HUES64 (cell line): ENCODE measurements around the gene MRPS35. TPM values are rescaled to one million over a fixed set of nuclear protein-coding genes. Genes with fewer than 3 reads are reported as not detected.

Source experiments
- H3K27ac ChIP-seq: 2 replicates; pipeline ENCODE4 v1.7.0; 2013; ENCODE audit warnings: low read depth, low read length, inconsistent platforms
- H3K27me3 ChIP-seq: 2 replicates; pipeline ENCODE4 v1.6.1; 2013; ENCODE audit warnings: mild to moderate bottlenecking, low read length; ENCODE audit not compliant: insufficient read depth
- H3K36me3 ChIP-seq: 2 replicates; pipeline ENCODE4 v1.6.1; 2013; ENCODE audit warnings: mild to moderate bottlenecking, low read length; ENCODE audit not compliant: insufficient read depth
- H3K4me1 ChIP-seq: 2 replicates; pipeline ENCODE4 v1.6.1; 2013; ENCODE audit warnings: mild to moderate bottlenecking, low read length, moderate library complexity; ENCODE audit not compliant: insufficient read depth
- H3K4me3 ChIP-seq: 2 replicates; pipeline ENCODE4 v1.5.1; 2013; ENCODE audit warnings: mild to moderate bottlenecking, low read length, moderate library complexity
- H3K9ac ChIP-seq: 2 replicates; pipeline ENCODE4 v1.6.1; 2013; ENCODE audit warnings: mild to moderate bottlenecking, low read depth, low read length
- H3K9me3 ChIP-seq: 2 replicates; pipeline ENCODE4 v1.6.1; 2013; ENCODE audit warnings: low read depth, low read length; ENCODE audit not compliant: insufficient read depth
- WGBS: fragments of 150-250, 120-280 bp; methylation state at CpG from one replicate; pipeline ENCODE4 v1.1.7; 2013; ENCODE audit warnings: missing lambda C conversion rate; 5-methylcytosine and 5-hydroxymethylcytosine counted together
- polyA plus RNA-seq, 2 experiments: library from polyadenylated mRNA; stranded (reverse); fragments of 50-300 nt; gene quantifications; one replicate each; pipeline ENCODE4 v1.2.3, GENCODE V29; 2013

Gene MRPS35
- polyA plus RNA-seq (2013, experiment 1 of 2), result 55.7 TPM
- 55.6 TPM for polyA plus RNA-seq (2013, experiment 2 of 2)

DNA sequence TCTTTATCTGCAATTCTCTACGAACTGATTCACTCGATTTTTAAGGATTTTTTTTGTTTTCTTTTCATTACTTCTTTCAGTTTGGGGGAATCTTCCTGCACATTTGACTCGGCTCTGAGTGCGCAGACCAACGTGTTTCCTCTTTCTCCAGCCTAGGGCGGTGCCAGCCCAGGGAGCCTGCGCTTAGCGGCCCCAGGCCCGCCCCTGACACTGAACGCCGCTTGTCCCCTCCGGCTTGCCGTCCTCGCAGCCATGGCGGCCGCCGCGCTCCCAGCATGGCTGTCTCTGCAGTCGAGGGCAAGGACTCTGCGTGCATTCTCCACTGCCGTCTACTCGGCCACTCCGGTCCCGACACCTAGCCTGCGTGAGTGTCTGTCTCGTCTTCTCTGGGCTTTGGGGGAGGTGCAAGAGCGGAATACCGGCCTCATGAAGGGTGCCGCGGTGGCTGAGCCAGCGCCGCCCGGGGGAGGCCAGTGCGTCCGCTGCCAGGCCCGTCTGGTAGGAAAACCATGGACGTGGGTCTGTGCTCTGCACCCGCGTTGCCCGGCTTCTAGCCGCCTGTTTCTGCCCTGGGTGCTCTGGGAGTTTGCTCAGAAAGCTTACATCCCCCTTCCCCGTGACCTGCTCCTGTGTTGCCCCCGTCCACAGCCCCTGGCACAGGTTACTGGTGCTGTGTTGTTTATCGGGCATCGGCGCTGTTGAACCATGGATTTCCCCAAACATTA is at the start of gene MRPS35:
MRPS35 (plus strand) TSS at position 241 of the 725 bp plus-strand sequence; CDS start at position 253, 12 bp downstream.
- Histone ChIP-seq H3K36me3 (peaks cover 16% of the 10 kb centered on the region), H3K4me3 (peak within 1 kb of the TSS; percentile 96), H3K4me1 (peaks cover 9% of the 10 kb centered on the region; the same call in 1 of the 2 replicates), H3K9me3 (no peaks in the 10 kb centered on the region), H3K27ac (peak within 1 kb of the TSS; percentile 65), H3K9ac (peak within 1 kb of the TSS; percentile 94), H3K27me3 (no peaks in the 10 kb centered on the region)
- WGBS, result under 1% methylated on average over 46 of the region's 46 CpGs

DNA sequence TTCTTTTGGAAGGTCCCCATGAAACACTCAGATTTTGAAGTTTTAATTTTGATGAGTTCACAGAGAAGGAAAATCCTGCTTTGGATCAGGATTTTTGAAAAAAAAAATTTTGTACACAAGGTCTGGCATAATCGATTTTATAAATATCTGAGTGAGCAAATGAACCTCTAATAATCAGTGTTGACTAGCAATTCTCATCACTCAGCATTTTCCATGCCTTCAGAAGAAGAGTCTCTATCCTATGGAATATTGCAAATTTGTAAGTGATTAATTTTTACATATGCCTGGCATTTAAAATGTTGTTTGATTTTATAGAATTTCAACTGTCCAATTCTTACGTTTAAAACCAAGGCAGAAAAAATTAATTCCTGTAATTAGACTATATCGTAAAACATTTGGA is 44.9 kb upstream of the MRPS35 start:
- no peaks in the 10 kb centered on the region for H3K4me1 ChIP-seq
- WGBS, result 100% methylated on average over 3 of the region's 3 CpGs
- H3K4me3 ChIP-seq, result no peak overlapping the region
- peaks cover 38% of the 10 kb centered on the region for H3K36me3 ChIP-seq
- no peaks in the 10 kb centered on the region for H3K9me3 ChIP-seq
- no peaks in the 10 kb centered on the region for H3K27me3 ChIP-seq
- H3K27ac ChIP-seq, result no peak overlapping the region
- no peak overlapping the region for H3K9ac ChIP-seq

DNA sequence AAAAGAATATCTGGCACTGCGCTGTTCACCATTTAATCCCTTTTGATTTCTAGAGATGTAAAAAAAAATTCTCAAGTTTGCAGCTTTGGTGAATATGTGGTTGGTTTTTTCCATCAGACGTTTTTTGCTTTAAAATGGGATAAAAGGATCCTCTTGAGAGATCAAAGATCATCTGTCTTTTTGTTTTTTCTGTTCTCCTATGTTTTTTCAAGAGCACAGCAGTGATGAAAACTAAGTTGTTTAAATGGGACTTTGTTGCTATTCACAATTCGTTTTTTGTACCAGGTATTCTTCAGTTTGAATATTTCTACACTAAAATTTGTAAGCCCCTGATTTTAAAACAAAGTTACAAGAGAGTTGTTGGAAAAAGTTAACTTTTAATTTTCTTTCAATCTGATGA is 44.1 kb upstream of the MRPS35 start:
- no peak overlapping the region for H3K4me3 ChIP-seq
- H3K9ac ChIP-seq, result no peak overlapping the region
- H3K27me3 ChIP-seq, result no peaks in the 10 kb centered on the region
- H3K4me1 ChIP-seq, result no peaks in the 10 kb centered on the region
- H3K36me3 ChIP-seq, result peaks cover 30% of the 10 kb centered on the region
- H3K27ac ChIP-seq, result no peak overlapping the region
- no peaks in the 10 kb centered on the region for H3K9me3 ChIP-seq
- WGBS, result 46% methylated on average over 2 of the region's 3 CpGs

DNA sequence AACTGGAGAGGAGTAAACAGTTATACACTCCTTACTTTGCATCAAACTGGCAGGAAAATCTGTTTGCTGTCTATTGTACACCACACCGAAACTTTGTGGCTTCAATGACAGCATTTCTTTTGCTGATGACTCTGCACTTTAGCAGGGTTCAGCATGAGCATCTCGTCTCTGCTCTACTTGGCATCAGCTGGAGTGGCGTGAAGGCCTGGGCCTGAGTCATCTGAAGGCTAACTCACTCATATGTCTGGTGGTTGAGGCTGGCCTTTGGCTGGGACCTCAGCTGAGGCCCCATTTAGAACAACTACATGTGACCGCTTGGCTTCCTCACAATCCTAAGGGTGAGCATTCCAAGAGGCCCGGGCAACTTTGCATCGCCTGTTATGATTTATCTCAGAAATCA is 43.1 kb upstream of the MRPS35 start:
- no peak overlapping the region for H3K27ac ChIP-seq
- H3K9me3 ChIP-seq, result no peaks in the 10 kb centered on the region
- H3K9ac ChIP-seq, result no peak overlapping the region
- 97% methylated on average over 6 of the region's 6 CpGs for WGBS
- no peak overlapping the region for H3K4me3 ChIP-seq
- no peaks in the 10 kb centered on the region for H3K4me1 ChIP-seq
- no peaks in the 10 kb centered on the region for H3K27me3 ChIP-seq
- peaks cover 29% of the 10 kb centered on the region for H3K36me3 ChIP-seq

DNA sequence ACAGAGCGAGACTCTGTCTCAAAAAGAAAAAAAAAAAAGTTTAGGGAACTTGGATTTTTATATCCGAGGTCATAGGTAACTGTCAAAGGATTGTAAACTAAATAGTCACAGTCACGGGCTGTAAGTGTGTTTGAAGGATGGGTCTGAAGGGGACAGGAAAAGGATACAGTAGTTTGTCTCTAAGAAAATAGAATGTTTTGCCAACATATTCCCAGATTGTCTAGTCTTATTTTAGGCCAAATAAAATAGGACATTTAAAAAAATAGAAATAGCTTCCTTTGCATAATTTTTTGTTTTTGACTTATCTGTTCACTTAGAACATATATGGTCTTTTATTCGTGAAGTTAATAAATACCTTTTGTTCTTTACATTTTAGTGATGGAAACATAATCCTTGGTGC is 38.6 kb upstream of the MRPS35 start:
- no peaks in the 10 kb centered on the region for H3K9me3 ChIP-seq
- H3K27ac ChIP-seq, result no peak overlapping the region
- H3K4me1 ChIP-seq, result no peaks in the 10 kb centered on the region
- H3K27me3 ChIP-seq, result no peaks in the 10 kb centered on the region
- H3K4me3 ChIP-seq, result no peak overlapping the region
- H3K9ac ChIP-seq, result no peak overlapping the region
- 92% methylated on average over 3 of the region's 4 CpGs for WGBS
- peaks cover 22% of the 10 kb centered on the region for H3K36me3 ChIP-seq

DNA sequence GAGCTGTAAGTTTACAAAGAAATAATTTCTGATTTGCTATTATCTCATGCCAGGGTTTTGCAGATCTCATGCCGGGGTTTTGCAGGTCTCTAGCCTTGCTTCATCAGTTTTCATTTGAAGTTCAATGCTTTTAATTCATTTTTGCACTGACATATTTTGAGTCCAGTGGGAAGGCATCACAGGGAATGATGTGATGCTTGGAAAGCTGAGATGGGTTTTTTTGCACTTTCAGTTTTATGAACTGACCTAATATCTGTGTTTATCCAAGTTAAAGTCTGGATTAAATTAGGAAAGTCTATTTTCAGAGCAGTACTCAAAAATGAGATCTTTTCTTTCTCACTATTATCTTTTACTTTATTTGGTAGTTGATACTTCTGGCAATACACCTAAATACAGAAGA is 38.0 kb upstream of the MRPS35 start:
- H3K4me1 ChIP-seq, result no peaks in the 10 kb centered on the region
- H3K9ac ChIP-seq, result no peak overlapping the region
- H3K27ac ChIP-seq, result no peak overlapping the region
- no peaks in the 10 kb centered on the region for H3K27me3 ChIP-seq
- peaks cover 16% of the 10 kb centered on the region for H3K36me3 ChIP-seq
- 95% methylated on average over 1 of the region's 1 CpG for WGBS
- H3K4me3 ChIP-seq, result no peak overlapping the region
- no peaks in the 10 kb centered on the region for H3K9me3 ChIP-seq

DNA sequence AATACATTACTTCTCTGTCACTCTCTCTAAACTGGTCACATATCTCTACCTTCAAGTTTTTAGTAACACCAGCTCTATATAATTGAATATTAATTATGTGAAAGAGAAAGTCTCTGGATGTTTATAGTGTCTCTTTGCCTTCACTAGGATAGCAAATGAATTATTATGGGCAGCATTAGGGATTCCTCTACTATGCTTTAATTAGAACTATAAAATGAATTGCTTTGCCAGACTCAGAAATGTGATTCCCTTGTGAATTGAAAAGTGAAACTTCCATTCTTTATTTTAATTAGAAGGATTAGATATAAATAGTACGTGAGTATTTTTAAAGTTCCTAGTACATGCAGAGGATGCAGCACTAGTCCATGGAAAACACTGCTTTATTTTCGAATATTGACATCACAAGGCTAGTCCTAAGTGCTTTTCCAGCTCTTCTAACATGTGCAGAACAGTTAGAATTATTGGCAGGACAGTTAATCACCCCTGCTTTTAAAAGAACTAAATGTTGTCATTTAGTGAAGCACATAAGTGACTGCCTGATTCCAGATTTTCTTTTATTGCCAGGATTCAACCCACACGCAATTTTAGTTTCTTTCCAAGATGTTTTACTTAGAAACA is 37.4 kb upstream of the MRPS35 start:
- Histone ChIP-seq H3K4me3 (no peak overlapping the region), H3K27ac (no peak overlapping the region), H3K9ac (no peak overlapping the region), H3K4me1 (no peaks in the 10 kb centered on the region), H3K27me3 (no peaks in the 10 kb centered on the region), H3K36me3 (peaks cover 10% of the 10 kb centered on the region; the same call in 1 of the 2 replicates), H3K9me3 (no peaks in the 10 kb centered on the region)
- 88% methylated on average over 3 of the region's 3 CpGs for WGBS

DNA sequence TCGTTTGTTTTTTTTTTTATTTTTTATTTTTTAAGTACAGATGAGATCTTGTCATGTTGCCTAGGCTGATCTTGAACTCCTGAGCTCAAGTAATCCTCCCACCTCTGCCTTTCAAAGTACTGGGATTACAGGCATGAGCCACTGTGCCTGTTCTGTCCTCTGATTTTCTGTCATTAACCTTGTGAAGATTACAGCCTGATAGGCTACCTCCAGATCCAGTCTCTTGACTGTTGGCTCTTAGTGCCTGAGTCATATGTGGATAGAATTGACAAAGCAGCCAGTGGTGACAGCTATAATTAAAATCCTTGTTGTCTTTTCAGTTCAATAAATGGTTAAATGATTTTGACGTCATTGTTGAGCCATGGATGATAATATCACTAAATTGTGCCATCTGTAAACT is 35.6 kb upstream of the MRPS35 start:
- Histone ChIP-seq H3K4me3 (no peak overlapping the region), H3K9me3 (no peaks in the 10 kb centered on the region), H3K27ac (no peak overlapping the region), H3K27me3 (no peaks in the 10 kb centered on the region), H3K9ac (no peak overlapping the region), H3K36me3 (peaks cover 12% of the 10 kb centered on the region; the same call in 1 of the 2 replicates), H3K4me1 (no peaks in the 10 kb centered on the region)
- WGBS, result 100% methylated on average over 1 of the region's 2 CpGs

DNA sequence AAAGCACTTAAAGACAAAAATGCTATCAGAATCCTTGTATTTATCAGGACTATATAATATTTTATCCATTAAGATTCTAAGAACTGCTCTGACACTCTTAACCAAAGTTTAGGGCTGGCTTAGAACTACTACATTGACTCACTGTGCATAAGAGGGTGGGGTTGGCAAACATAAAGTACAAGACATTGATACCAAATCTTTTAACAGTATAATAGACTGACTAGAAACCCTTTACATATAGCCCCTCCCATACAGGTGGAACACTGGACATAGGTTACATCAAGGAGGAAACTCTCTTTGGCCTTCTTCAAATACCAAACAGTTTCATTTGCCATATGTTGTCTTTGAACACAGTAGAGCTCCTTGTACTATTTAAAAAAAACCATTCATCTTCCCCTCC is 30.0 kb upstream of the MRPS35 start:
- no peak overlapping the region for H3K9ac ChIP-seq
- H3K27me3 ChIP-seq, result no peaks in the 10 kb centered on the region
- H3K27ac ChIP-seq, result no peak overlapping the region
- H3K36me3 ChIP-seq, result peaks cover 52% of the 10 kb centered on the region
- H3K4me3 ChIP-seq, result no peak overlapping the region
- no peaks in the 10 kb centered on the region for H3K4me1 ChIP-seq
- no peaks in the 10 kb centered on the region for H3K9me3 ChIP-seq

DNA sequence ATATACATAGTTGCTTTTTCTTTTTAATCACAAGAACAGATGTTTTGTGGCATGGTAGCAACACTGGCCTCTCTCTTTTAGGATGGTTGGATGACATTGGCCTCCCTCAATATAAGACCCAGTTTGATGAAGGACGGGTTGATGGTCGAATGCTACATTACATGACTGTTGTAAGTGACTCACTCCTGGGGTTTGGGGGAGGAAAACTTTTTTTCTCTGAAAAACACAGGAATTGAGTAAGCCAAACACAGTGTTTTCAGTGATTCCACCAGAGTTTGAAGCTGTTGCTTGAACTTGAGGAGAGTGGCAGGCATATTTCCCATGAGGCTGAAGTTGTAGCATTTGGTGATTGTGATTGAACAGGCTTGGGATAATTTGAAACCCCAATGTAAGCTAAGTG is 28.1 kb upstream of the MRPS35 start:
- Histone ChIP-seq H3K4me3 (no peak overlapping the region), H3K9ac (no peak overlapping the region), H3K9me3 (no peaks in the 10 kb centered on the region), H3K27ac (no peak overlapping the region), H3K27me3 (no peaks in the 10 kb centered on the region), H3K36me3 (peaks cover 52% of the 10 kb centered on the region), H3K4me1 (no peaks in the 10 kb centered on the region)
- 94% methylated on average over 2 of the region's 2 CpGs for WGBS

DNA sequence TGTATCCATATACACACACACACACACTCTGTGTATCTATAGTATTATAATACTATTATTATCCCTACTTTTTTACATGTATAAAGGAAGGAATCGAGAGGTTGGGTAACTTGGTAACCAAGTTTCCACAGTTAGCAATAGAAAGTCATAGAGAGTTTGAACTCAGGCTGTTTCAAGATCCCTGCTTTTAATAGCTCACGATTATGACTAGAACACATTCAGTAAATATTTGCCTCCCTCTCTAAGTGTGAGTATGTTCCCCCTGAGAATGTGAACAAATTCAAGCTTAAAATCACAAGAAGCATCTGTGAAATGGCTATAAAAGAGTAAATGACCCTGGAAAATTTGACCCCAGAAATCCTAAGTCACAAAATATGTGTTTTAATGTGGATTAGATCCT is 25.4 kb upstream of the MRPS35 start:
- Histone ChIP-seq H3K9ac (no peak overlapping the region), H3K27me3 (no peaks in the 10 kb centered on the region), H3K36me3 (peaks cover 66% of the 10 kb centered on the region), H3K27ac (no peak overlapping the region), H3K4me3 (no peak overlapping the region), H3K4me1 (no peaks in the 10 kb centered on the region), H3K9me3 (no peaks in the 10 kb centered on the region)
- 86% methylated on average over 1 of the region's 2 CpGs for WGBS
